NB4 (cell line): ENCODE measurements around the gene ALPK1.

Experiments used
- CTCF ChIP-seq: IDR thresholded peaks from one replicate; pipeline ENCODE4 v1.5.1; 2012; ENCODE audit warnings: low read depth, low read length
- MAX ChIP-seq: IDR thresholded peaks from 2 replicates; pipeline ENCODE4 v1.6.1; 2011; ENCODE audit warnings: low read depth, low read length
- MYC ChIP-seq: IDR thresholded peaks from 2 replicates; pipeline ENCODE4 v1.6.1; 2011; ENCODE audit warnings: low read depth, low read length
- POLR2A ChIP-seq: IDR thresholded peaks from 2 replicates; pipeline ENCODE4 v1.6.1; 2011; ENCODE audit warnings: mild to moderate bottlenecking; ENCODE audit not compliant: insufficient read length; ENCODE audit errors: extremely low read depth

GRCh38 chr4:112403101-112403945 lies 106.2 kb downstream of the ALPK1 start:
- TF ChIP-seq POLR2A (no peak), CTCF (no peak), MYC (no peak), MAX (no peak)
